ENCODE results near the gene ITGA1. TPM values are rescaled to one million over a fixed set of nuclear protein-coding genes. Genes with fewer than 3 reads are reported as not detected.

The ITGA1 gene
- total and polyA plus RNA-seq, 2 of the 8 experiments (the other 6 are each of a cell fraction or from before 2014, with no cell fraction given) = 2.3 to 9.0 TPM

DNA sequence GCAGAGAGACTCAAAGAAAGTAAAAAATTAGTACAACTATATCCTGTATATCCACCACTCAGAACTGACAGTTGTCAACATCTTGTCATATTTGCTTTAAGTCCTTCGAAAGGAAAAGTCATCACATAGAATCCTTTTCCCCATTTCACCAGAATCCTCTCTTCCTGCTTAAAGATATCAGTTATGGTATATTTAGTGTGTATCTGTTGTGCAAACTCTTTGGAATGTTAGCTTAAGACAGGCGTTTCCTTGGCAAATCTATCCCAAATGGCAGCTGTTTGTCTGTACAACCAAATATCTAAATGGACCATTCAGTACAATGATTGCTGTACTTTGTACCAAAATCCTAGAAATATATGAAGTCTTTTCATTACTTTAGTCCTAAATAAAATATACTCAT, 98.5 kb downstream of the ITGA1 start:
- H4K20me1 ChIP-seq (replicated peaks in 1 of 2; ENCODE audit: control insufficient read depth in 1 of 2, insufficient read depth in 2 of 2, low read length in 2 of 2) = no peaks in the 10 kb centered on the region
- H2BK15ac ChIP-seq (ENCODE audit: low read length) = no peak overlapping the region
- H3K23me2 ChIP-seq (ENCODE audit: low read depth, low read length) = no peaks in the 10 kb centered on the region
- FAIRE-seq = no peak
- no peak overlapping the region for H2AFZ ChIP-seq (ENCODE audit: low read length)
- no peak overlapping the region for H4K91ac ChIP-seq (replicated peaks; ENCODE audit: insufficient read length, low read length)
- H2BK12ac ChIP-seq (ENCODE audit: low read depth, low read length) = no peak overlapping the region
- no peak overlapping the region for H2BK20ac ChIP-seq (ENCODE audit: low read length)
- WGBS, 2 experiments (ENCODE audit: extremely low coverage in 1 of 2, insufficient coverage in 1 of 2, insufficient read length in 1 of 2, insufficient replicate concordance in 2 of 2, low coverage in 1 of 2, low lambda C conversion rate in 2 of 2, missing lambda C conversion rate in 1 of 2) = 85% methylated on average over 2 of the region's 2 CpGs; no CpG with 5 or more reads in 1 of the 2 experiments
- no peak overlapping the region for H2BK5ac ChIP-seq (ENCODE audit: low read depth, low read length)
- no peak overlapping the region for H3K23ac ChIP-seq (ENCODE audit: insufficient read length)
- no peak overlapping the region for H3K4ac ChIP-seq (replicated peaks; ENCODE audit: insufficient read length, low read depth, low read length)
- H3K4me1 ChIP-seq (replicated peaks in 1 of 4; ENCODE audit: control insufficient read depth in 3 of 4, insufficient read depth in 4 of 4, low read length in 3 of 4) = no peaks in the 10 kb centered on the region
- H4K8ac ChIP-seq (ENCODE audit: extremely low read depth, insufficient read depth, low read length) = no peak overlapping the region
- no peak overlapping the region for H3K27ac ChIP-seq (ENCODE audit: low read depth, low read length)
- no peak overlapping the region for H4K5ac ChIP-seq (ENCODE audit: insufficient read length, low read depth, low read length)
- ChIA-PET POLR2A (ENCODE audit: partially characterized antibody) (no interaction called here), CTCF (ENCODE audit: partially characterized antibody) (no interaction called here)
- no peak overlapping the region for H3K18ac ChIP-seq (ENCODE audit: extremely low read depth, low read length)
- no peaks in the 10 kb centered on the region for H3K36me3 ChIP-seq (ENCODE audit: control insufficient read depth in 2 of 4, insufficient read depth in 4 of 4, low read length in 3 of 4)
- no peak overlapping the region for H3K56ac ChIP-seq (replicated peaks; ENCODE audit: insufficient read length, low read depth, low read length)
- no peak for TF ChIP-seq HDAC6 (IDR thresholded peaks at IDR 0.05; ENCODE audit: low read depth, low read length)
- TF ChIP-seq RXRA (IDR thresholded peaks at IDR 0.05; ENCODE audit: insufficient read depth, low read depth, low read length) = no peak
- TF ChIP-seq, protein P1, sequence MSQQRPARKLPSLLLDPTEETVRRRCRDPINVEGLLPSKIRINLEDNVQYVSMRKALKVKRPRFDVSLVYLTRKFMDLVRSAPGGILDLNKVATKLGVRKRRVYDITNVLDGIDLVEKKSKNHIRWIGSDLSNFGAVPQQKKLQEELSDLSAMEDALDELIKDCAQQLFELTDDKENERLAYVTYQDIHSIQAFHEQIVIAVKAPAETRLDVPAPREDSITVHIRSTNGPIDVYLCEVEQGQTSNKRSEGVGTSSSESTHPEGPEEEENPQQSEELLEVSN (IDR thresholded peaks at IDR 0.05) = no peak
- no peak for TF ChIP-seq BACH1 (IDR thresholded peaks at IDR 0.05; ENCODE audit: low read length)
- no peak for TF ChIP-seq SP4 (IDR thresholded peaks at IDR 0.05; ENCODE audit: low read length)
- TF ChIP-seq GABPA (IDR thresholded peaks at IDR 0.05; ENCODE audit: borderline replicate concordance, insufficient read depth, low read length) = no peak
- no peak for TF ChIP-seq BCL11A (IDR thresholded peaks at IDR 0.05; ENCODE audit: low read depth in 2 of 2, low read length in 2 of 2)
- TF ChIP-seq EZH2 (IDR thresholded peaks at IDR 0.05; ENCODE audit: low read depth, low read length, severe bottlenecking) = no peak
- TF ChIP-seq CTBP2 (IDR thresholded peaks at IDR 0.05; ENCODE audit: borderline replicate concordance, insufficient read depth, insufficient read length, low read length) = no peak
- no peak for TF ChIP-seq EP300 (IDR thresholded peaks at IDR 0.05; ENCODE audit: borderline replicate concordance in 1 of 2, low read depth in 2 of 2, low read length in 2 of 2)
- TF ChIP-seq JUN (IDR thresholded peaks at IDR 0.05; ENCODE audit: low read depth, low read length) = no peak
- TF ChIP-seq CEBPB (IDR thresholded peaks at IDR 0.05; ENCODE audit: low read depth, low read length) = no peak
- TF ChIP-seq EGR1 (IDR thresholded peaks at IDR 0.05; ENCODE audit: borderline replicate concordance, low read depth, low read length) = no peak
- no peak for TF ChIP-seq POLR2AphosphoS5 (IDR thresholded peaks at IDR 0.05; ENCODE audit: low read depth, low read length)
- TF ChIP-seq CREB1 (IDR thresholded peaks at IDR 0.05) = no peak
- no peak for DNase-seq (ENCODE audit: low read depth in 1 of 2, low spot score in 2 of 2)
- H3K9me3 ChIP-seq (ENCODE audit: insufficient read depth in 2 of 2, low read depth in 1 of 2, low read length in 1 of 2) = no peaks in the 10 kb centered on the region
- H3K27me3 ChIP-seq (replicated peaks in 1 of 4; ENCODE audit: control insufficient read depth in 3 of 4, extremely low read depth in 1 of 4, insufficient read depth in 3 of 4, low read length in 3 of 4) = no peaks in the 10 kb centered on the region
- no peak overlapping the region for H2BK120ac ChIP-seq (replicated peaks; ENCODE audit: low read depth, low read length)
- H3K14ac ChIP-seq (ENCODE audit: insufficient read length) = no peak overlapping the region
- H3K4me2 ChIP-seq (ENCODE audit: insufficient read depth in 1 of 2, low read depth in 2 of 2, low read length in 2 of 2) = no peak overlapping the region
- H3K79me2 ChIP-seq (ENCODE audit: control insufficient read depth in 1 of 2, insufficient read depth in 2 of 2, low read length in 2 of 2) = no peaks in the 10 kb centered on the region
- H3K79me1 ChIP-seq (ENCODE audit: low read depth, low read length) = no peaks in the 10 kb centered on the region
- H3K4me3 ChIP-seq (ENCODE audit: extremely low read depth in 1 of 4, insufficient read depth in 2 of 4, low read depth in 3 of 4, low read length in 4 of 4) = no peak overlapping the region
- H3K9ac ChIP-seq (replicated peaks in 1 of 4; ENCODE audit: extremely low read depth in 1 of 4, low read depth in 3 of 4, low read length in 3 of 4) = no peak overlapping the region
- H2AK5ac ChIP-seq (ENCODE audit: low read depth, low read length) = no peak overlapping the region
